ENCODE measurements around the gene AKR1C8.

AKR1C8 gene

DNA sequence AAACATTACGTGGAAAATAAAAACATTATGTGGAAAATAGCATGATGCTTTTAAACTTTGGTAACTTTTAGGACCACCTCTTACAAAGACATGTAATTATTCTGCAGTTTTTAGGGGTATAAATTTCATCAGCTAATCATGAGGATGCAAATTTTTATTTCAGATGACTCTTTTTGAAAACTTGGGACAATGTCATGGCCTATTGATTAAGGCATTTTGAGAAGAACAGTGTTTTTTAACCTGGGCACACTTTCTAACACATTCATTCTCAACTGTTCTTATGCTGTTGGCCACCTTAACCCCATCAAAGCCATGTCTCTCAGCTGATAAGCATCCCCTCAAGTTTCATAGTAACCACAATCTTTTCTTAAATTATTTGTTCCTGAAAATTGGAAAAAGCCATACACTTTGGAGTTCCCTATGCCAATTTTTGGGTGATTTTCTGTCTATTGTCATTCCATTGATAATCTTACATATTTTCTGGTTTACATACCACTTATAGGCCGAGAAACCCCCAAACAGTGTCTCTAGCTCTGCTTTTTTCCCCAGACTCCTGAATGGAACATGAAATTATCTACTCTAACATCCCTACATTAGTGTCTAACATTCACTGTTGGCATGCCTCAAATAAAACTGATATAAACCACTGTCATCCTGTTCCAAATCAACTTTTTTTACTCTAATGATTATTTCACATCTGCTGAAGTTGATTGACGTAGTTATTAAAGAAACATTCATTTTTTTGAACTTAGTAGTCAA, 76.1 kb downstream of the AKR1C8 start:
- DNase-seq (ENCODE audit: low read depth, low spot score): no peak
- H3K4me3 ChIP-seq (ENCODE audit: low read depth, low read length): no peak overlapping the region
- in situ Hi-C loops (cut with HindIII; ENCODE audit: low sequenced_read_pairs): no loop called here
- TF ChIP-seq, protein P1, sequence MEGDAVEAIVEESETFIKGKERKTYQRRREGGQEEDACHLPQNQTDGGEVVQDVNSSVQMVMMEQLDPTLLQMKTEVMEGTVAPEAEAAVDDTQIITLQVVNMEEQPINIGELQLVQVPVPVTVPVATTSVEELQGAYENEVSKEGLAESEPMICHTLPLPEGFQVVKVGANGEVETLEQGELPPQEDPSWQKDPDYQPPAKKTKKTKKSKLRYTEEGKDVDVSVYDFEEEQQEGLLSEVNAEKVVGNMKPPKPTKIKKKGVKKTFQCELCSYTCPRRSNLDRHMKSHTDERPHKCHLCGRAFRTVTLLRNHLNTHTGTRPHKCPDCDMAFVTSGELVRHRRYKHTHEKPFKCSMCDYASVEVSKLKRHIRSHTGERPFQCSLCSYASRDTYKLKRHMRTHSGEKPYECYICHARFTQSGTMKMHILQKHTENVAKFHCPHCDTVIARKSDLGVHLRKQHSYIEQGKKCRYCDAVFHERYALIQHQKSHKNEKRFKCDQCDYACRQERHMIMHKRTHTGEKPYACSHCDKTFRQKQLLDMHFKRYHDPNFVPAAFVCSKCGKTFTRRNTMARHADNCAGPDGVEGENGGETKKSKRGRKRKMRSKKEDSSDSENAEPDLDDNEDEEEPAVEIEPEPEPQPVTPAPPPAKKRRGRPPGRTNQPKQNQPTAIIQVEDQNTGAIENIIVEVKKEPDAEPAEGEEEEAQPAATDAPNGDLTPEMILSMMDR (IDR thresholded peaks at IDR 0.05; ENCODE audit: low read depth, low read length): no peak

DNA sequence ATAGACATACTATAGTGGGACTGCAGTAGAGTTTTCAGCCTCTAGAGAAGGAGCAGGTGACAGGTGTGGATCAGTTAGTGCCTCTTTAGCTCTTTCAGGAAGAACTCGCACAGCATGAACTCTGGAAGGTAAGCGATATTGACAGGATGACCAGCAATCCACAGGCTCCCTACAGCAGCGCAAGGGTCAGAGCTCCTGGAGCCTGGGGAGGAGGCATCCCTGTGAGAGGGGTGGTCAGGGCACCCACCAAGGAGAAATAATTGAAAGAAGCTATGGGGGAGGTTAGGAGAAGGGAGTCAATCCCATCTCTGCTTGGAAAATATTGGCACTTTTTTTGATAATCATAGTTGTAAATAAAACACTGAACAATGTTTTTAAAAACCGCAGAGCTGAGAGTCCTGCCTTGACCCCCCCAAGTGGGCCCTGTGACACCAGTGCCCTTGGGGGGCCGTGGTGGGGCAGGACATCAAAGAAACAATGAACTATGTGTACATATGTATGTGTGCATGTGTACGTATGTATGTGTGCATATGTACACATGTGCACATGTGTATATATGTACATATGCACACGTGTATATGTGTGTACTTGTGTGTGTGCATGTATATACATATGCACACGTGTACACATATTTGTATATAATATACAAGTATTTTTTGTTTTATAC, 77.0 kb downstream of the AKR1C8 start:
- TF ChIP-seq, protein P1 (IDR thresholded peaks at IDR 0.05; ENCODE audit: low read depth, low read length): no peak

DNA sequence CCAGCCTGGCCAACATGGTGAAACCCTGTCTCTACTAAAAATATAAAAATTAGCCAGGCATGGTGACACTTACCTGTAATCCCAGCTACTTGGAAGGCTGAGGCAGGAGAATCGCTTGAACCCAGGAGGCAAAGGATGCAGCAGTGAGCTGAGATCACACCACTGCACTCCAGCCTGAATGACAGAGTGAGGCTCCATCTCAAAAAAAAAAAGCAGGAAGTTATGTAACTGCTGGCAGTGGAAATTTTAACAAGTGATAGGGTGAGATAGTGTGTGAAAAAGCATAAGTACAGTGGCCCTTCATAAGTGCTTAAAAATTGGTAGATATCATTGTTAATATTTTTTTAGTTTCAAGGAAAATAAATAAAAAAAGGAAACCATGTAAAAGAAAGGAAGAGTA, 78.4 kb downstream of the AKR1C8 start:
- in situ Hi-C loops (cut with HindIII; ENCODE audit: low sequenced_read_pairs): no loop called here
- TF ChIP-seq, protein P1 (IDR thresholded peaks at IDR 0.05; ENCODE audit: low read depth, low read length): no peak
- H3K4me3 ChIP-seq (ENCODE audit: low read depth, low read length): no peak overlapping the region
- DNase-seq (ENCODE audit: low read depth, low spot score): no peak

More for the DNA sequence above, 77.0 kb downstream of the AKR1C8 start:
- no peak for DNase-seq (ENCODE audit: low read depth, low spot score)
- no peak overlapping the region for H3K4me3 ChIP-seq (ENCODE audit: low read depth, low read length)
- in situ Hi-C loops (cut with HindIII; ENCODE audit: low sequenced_read_pairs): no loop called here

DNA sequence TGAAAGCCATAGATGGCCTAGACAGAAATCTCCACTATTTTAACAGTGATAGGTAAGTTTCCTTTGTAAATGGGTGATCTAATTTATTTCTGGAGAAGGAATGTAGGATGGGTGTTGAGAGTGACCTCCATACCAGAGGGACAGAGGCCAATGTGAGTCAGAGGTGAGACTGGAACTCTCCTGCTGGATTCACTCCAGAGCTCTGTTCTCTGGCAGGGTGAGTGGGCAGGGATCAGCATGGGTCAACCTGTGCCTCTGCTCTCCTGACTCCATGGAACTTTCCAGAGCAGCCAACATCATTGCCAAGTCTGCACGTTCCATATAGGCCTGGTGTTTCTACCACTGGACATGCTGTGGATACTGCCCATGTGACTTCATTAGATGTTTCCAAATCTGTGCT, 79.3 kb downstream of the AKR1C8 start:
- DNase-seq (ENCODE audit: low read depth, low spot score): no peak
- H3K4me3 ChIP-seq (ENCODE audit: low read depth, low read length): no peak overlapping the region
- TF ChIP-seq, protein P1 (IDR thresholded peaks at IDR 0.05; ENCODE audit: low read depth, low read length): no peak
- in situ Hi-C loops (cut with HindIII; ENCODE audit: low sequenced_read_pairs): no loop called here
